Activated CD8-positive, alpha-beta T cell treated with anti-CD3 and anti-CD28 coated beads, Interleukin-2, amount 10 ng/mL, durations not matched to agents 7 days and 5 days (primary cell): ENCODE results near the gene ARL5C. TPM values are rescaled to one million over a fixed set of nuclear protein-coding genes. Genes with fewer than 3 reads are reported as not detected.

Source experiments
- ATAC-seq: fragments of 150-1000 bp; cut with Tn5 transposase; one replicate; pipeline ENCODE4 v1.10.0; 2021; ENCODE audit warnings: moderate library complexity
- CTCF ChIA-PET: fragments of 350-600 bp; sonication (Branson Sonifier 250); formaldehyde crosslinking; loops from one replicate; lab custom pipeline; 2021; ENCODE audit warnings: antibody characterized with exemption; lab: Charles Lee
- POLR2A ChIA-PET: fragments of 350-600 bp; sonication (Branson Sonifier 250); formaldehyde crosslinking; loops from one replicate; lab custom pipeline; 2021; ENCODE audit warnings: antibody characterized with exemption; lab: Charles Lee
- DNase-seq: peaks from one replicate; pipeline ENCODE4 v3.0.0-alpha.2; 2020
- H3K27ac Mint-ChIP-seq: one replicate; pipeline ENCODE4 v1.8.0; 2021; ENCODE audit warnings: mild to moderate bottlenecking, mixed read lengths
- H3K27me3 Mint-ChIP-seq: one replicate; pipeline ENCODE4 v1.8.0; 2021; ENCODE audit warnings: low read depth, mixed read lengths
- H3K36me3 Mint-ChIP-seq: one replicate; pipeline ENCODE4 v1.8.0; 2021; ENCODE audit warnings: low read depth, mixed read lengths
- H3K4me1 Mint-ChIP-seq: one replicate; pipeline ENCODE4 v1.8.0; 2021; ENCODE audit warnings: low read depth, mixed read lengths
- H3K4me3 Mint-ChIP-seq: one replicate; pipeline ENCODE4 v1.8.0; 2021; ENCODE audit warnings: mild to moderate bottlenecking, mixed read lengths
- H3K9me3 Mint-ChIP-seq: one replicate; pipeline ENCODE4 v1.8.0; 2022; ENCODE audit warnings: mixed read lengths; ENCODE audit not compliant: insufficient read depth
- total RNA-seq, 2 experiments: library from RNA; stranded (reverse); gene quantifications; one replicate each; pipeline ENCODE4 v1.2.3, GENCODE V29; 2021

The ARL5C gene
- total RNA-seq, 2 experiments from 2014 or later = not detected

DNA sequence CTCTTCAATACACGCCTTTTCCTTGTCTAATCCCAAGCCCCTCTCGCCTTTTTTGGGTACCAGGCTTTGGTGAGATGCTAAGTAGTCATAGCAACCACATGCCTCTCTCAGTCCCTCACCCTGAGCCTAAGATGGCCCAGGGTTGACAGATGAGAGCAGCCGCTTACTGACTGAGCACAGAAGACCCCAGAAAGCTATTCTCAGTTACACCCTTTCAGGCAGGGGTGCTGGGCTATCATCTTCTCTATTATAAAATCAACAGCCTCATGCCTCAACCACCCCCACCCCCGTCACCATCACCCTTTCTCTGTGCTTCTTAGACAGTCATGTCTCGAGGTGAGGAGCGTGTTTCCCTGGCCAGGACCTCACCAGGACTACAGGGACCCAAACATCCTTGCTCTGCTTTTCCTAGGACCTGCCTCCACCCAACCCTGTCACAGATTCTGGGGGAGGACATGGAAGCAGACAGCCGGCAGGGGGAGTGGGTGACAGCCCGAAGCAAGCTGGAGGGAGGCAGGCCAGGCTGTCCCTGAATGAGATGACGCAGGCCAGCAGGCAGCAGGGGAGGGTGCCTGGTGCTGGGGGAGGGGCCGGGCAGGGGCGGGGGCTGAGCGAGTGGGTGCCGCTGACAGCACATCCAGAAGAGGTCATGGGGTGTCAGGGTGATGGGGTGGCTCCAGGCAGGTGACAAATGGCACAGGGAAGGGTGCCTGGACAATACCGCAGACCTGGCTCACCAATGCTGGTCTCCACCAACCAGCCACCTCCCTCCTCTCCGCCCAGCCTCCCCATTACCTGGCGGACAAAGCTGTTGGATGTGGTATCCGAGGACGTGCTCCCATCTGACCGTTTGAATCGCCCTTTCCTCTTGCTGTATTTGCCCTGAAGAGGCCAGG, 28.4 kb upstream of the ARL5C start:
- CTCF ChIA-PET = interaction anchor here (0.6 to 6.9 kb wide), 6 partner anchors 10 to 211 kb away, joined by 3 to 50 read pairs (median 6); no protein-coding TSS in a partner anchor
- no peaks in the 10 kb centered on the region for H3K9me3 Mint-ChIP-seq
- H3K27me3 Mint-ChIP-seq = no peaks in the 10 kb centered on the region
- H3K27ac Mint-ChIP-seq = peak overlapping the region; percentile 66
- no peak overlapping the region for H3K4me3 Mint-ChIP-seq
- peaks cover 46% of the 10 kb centered on the region for H3K4me1 Mint-ChIP-seq
- H3K36me3 Mint-ChIP-seq = peaks cover 21% of the 10 kb centered on the region
- POLR2A ChIA-PET = interaction anchor here (1.4 kb wide), 1 partner anchor 9 kb away, joined by 3 read pairs; no protein-coding TSS in a partner anchor
- ATAC-seq = no peak
- DNase-seq = no peak

DNA sequence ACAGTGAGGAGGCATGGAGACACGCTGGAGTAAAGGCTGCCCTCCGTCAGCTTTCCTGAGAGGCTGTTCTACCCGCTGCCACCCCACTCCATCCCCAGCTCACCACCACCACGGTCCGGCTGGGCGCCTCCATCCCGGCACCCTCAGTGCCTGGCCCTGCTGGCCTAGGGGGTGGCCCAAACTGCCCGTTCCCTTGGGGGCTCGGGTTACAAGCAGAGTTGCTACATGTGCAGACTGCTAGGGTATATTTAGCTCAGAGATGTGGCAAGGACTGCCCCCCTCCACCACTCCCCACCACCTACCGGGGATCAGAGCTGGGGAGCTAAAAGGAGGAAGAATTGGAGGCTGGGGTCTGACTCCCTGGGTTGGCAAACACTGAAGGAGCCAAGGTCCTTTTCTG, 27.4 kb upstream of the ARL5C start:
- no peak overlapping the region for H3K27ac Mint-ChIP-seq
- H3K4me1 Mint-ChIP-seq = peaks cover 36% of the 10 kb centered on the region
- ATAC-seq (no peak), DNase-seq (no peak)
- POLR2A ChIA-PET = no interaction called here
- CTCF ChIA-PET = interaction anchor here (2.2 kb wide), 1 partner anchor 51 kb away, joined by 7 read pairs; no protein-coding TSS in a partner anchor
- no peaks in the 10 kb centered on the region for H3K27me3 Mint-ChIP-seq
- peaks cover 24% of the 10 kb centered on the region for H3K36me3 Mint-ChIP-seq
- no peak overlapping the region for H3K4me3 Mint-ChIP-seq
- no peaks in the 10 kb centered on the region for H3K9me3 Mint-ChIP-seq

DNA sequence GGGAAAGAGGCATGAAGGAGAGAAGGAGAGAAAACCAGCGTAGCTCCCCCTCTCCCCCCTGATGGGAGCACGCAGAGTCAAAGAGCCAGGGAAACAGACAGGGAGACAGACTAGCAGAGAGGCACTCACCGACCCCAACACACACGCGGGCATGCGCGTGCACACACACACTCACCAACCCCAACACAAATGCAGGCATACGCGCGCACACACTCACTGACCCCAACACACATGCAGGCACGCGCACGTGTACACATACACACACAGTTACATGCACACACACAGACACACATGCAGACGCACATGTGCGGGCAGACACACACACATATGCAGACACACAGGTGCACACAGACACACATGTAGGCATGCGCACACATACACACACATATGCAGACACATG, 26.9 kb upstream of the ARL5C start:
- ChIA-PET CTCF (interaction anchor here (2.2 kb wide), 1 partner anchor 52 kb away, joined by 7 read pairs; no protein-coding TSS in a partner anchor), POLR2A (no interaction called here)
- no peaks in the 10 kb centered on the region for H3K9me3 Mint-ChIP-seq
- H3K27me3 Mint-ChIP-seq = no peaks in the 10 kb centered on the region
- H3K27ac Mint-ChIP-seq = no peak overlapping the region
- peaks cover 32% of the 10 kb centered on the region for H3K4me1 Mint-ChIP-seq
- DNase-seq (no peak), ATAC-seq (no peak)
- peaks cover 25% of the 10 kb centered on the region for H3K36me3 Mint-ChIP-seq
- no peak overlapping the region for H3K4me3 Mint-ChIP-seq

DNA sequence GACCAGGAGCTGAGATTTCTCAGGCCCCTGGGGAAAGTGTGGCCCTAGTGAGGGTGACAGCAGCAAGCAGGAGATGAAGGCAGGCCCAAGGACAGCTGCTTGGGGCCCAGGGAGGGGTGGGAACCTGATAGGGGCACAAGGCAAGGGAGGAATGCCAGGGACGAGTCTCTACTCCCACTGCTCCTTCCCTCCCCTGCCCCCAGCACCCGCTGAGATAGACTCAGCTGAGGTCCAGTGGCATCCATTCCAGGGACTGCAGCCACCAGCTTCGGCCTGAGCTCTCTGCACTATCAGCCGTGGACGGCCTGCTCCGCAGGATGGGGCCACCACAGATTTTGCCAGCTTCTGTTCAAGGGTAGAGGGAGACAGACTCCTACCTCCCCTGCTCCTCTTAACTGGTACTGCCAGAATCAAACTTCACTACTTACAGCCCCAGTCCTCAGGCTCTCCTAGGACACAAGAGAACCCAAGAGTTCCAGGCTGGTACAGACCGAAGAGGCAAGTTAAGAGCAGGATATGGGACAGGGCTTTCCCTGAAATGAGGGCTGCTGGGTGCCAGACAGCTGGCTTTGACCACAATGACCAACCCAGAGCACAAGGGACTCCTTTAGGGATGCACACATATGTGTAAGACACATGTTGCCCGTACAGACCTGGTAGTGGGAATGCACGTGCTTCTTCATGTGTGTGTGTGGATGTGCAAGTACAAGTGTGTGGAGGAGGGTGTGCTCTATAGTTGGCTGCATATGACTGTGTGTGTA, 26.0 kb upstream of the ARL5C start:
- peaks cover 31% of the 10 kb centered on the region for H3K36me3 Mint-ChIP-seq
- POLR2A ChIA-PET = no interaction called here
- no peak overlapping the region for H3K4me3 Mint-ChIP-seq

DNA sequence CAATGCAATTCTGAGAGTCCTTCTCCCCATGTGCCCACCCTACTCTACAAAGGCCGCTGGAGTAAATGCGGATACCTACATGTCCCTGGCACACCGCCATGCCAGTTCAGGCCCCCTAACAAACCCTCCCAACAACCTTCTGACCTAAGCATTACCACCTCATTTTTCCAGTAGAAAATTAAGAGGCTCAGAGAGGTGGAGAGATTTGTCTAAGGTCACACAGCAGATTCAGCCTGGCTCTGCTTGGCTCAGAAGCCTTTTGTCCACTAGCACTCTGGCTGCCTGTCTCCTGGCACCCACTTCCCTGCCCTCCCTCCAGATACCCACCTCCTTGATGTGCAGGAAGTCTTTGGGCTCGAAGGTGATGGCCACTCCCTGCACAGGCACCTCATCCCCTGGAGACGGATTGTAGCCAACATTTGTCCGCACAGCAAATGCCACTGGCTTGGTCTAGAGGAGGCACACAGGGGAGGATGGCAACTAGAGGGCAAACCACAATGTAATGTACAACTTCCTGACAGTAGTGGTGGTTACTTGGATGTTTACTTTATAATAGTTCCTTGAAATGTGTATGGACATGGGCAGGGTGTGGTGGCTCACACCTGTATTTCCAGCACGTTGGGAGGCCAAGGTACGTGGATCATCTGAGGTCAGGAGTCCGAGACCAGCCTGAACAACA, 21.3 kb upstream of the ARL5C start:
- no peak for DNase-seq
- no peak overlapping the region for H3K27ac Mint-ChIP-seq
- no peaks in the 10 kb centered on the region for H3K27me3 Mint-ChIP-seq
- H3K4me1 Mint-ChIP-seq = peaks cover 7% of the 10 kb centered on the region
- ATAC-seq = no peak
- H3K9me3 Mint-ChIP-seq = no peaks in the 10 kb centered on the region
- ChIA-PET CTCF (interaction anchor here (0.8 kb wide), 1 partner anchor 12 kb away, joined by 3 read pairs; no protein-coding TSS in a partner anchor), POLR2A (no interaction called here)
- H3K4me3 Mint-ChIP-seq = no peak overlapping the region
- H3K36me3 Mint-ChIP-seq = peaks cover 44% of the 10 kb centered on the region

More for the DNA sequence above, 26.0 kb upstream of the ARL5C start:
- CTCF ChIA-PET = interaction anchor here (0.9 to 1.3 kb wide), 3 partner anchors 15 to 39 kb away, joined by 3 to 5 read pairs (median 3); no protein-coding TSS in a partner anchor
- H3K4me1 Mint-ChIP-seq = peaks cover 38% of the 10 kb centered on the region
- H3K9me3 Mint-ChIP-seq = no peaks in the 10 kb centered on the region
- DNase-seq (no peak), ATAC-seq (no peak)
- no peaks in the 10 kb centered on the region for H3K27me3 Mint-ChIP-seq
- H3K27ac Mint-ChIP-seq = peak overlapping the region; percentile 7

DNA sequence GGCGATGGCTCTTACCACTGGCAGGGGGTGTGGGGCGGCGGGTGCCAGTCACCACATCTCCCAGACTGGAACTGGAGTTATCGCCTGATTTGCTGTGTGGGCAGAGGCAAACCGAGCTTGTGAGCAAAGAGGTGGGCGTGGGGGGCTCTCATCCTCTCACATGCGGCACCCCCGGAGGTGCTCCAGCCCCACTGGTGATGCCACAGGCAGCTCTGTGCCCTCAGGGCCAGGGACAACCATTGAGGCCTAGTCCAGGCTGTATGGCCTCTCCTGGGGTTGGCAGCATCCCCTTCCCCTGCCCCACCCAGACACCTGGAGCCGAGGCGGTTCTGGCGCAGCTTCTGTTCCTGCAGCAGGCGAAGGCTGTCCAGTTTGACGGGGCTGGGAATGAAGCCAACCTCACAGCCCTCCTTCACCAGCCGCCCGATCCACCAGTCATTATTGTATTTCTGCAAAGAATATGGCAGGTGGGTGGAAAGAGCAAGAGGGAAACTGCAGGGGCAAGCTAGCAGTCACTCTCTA, 20.6 kb upstream of the ARL5C start:
- DNase-seq (no peak), ATAC-seq (no peak)
- CTCF ChIA-PET = interaction anchor here (0.8 to 1.1 kb wide), 2 partner anchors 12 to 203 kb away, joined by 3 to 4 read pairs; no protein-coding TSS in a partner anchor
- POLR2A ChIA-PET = interaction anchor here (0.7 to 1.2 kb wide), 3 partner anchors 13 to 24 kb away, joined by 3 to 4 read pairs (median 4); partner anchors contain the start of gene RPL19
- Mint-ChIP-seq H3K9me3 (no peaks in the 10 kb centered on the region), H3K36me3 (peaks cover 41% of the 10 kb centered on the region), H3K4me3 (no peak overlapping the region), H3K27me3 (no peaks in the 10 kb centered on the region), H3K27ac (no peak overlapping the region), H3K4me1 (peaks cover 7% of the 10 kb centered on the region)

DNA sequence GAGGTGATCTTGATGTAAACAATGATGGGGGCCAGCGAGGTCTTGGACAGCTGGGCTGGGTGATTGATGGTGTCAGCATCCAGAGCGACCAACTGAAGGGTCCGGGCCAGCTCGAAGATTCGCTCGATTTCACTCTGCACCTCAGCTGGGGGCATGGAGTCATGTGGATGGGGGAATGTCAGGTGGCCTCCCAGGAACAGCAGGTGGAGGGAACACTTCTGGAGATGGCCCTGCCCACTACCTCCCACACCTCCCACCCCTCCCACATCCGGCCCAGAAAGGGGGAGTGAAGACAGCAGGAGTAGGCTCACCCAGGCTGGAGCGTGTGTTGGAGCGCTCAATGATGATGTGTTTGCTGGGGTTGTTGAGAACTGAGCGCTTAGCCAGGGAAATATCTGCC, 17.8 kb upstream of the ARL5C start:
- ATAC-seq (no peak), DNase-seq (no peak)
- ChIA-PET POLR2A (no interaction called here), CTCF (interaction anchor here (1.2 to 3.1 kb wide), 5 partner anchors 9 to 200 kb away, joined by 4 to 17 read pairs (median 7); partner anchors contain the start of gene RPL19)
- Mint-ChIP-seq H3K36me3 (peaks cover 40% of the 10 kb centered on the region), H3K4me3 (no peak overlapping the region), H3K4me1 (peaks cover 7% of the 10 kb centered on the region), H3K27ac (no peak overlapping the region), H3K27me3 (no peaks in the 10 kb centered on the region), H3K9me3 (no peaks in the 10 kb centered on the region)

DNA sequence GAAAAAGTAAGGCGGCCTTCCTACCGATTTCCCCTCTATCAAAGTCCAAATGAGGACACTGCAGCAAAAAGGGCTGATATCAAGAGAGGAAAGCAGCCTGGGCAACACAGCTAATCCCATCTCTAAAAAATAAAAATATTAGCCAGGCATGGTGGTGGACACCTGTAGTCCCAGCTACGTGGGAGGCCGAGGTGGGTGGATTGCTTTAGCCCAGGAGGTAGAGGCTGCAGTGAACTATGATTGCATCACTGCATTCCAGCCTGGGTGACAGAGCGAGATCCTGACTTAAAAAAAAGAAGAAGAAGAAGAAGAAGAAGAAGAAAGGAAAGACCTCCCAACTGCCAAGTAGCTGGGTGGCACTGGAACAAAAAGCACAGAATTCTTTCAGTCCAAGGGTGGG, 17.1 kb upstream of the ARL5C start:
- CTCF ChIA-PET = interaction anchor here (1.2 to 3.1 kb wide), 5 partner anchors 9 to 200 kb away, joined by 4 to 17 read pairs (median 7); partner anchors contain the start of gene RPL19
- Mint-ChIP-seq H3K4me3 (no peak overlapping the region), H3K4me1 (peaks cover 7% of the 10 kb centered on the region), H3K27me3 (no peaks in the 10 kb centered on the region), H3K36me3 (peaks cover 37% of the 10 kb centered on the region), H3K27ac (no peak overlapping the region), H3K9me3 (no peaks in the 10 kb centered on the region)
- POLR2A ChIA-PET = no interaction called here
- DNase-seq = no peak
- ATAC-seq = no peak

DNA sequence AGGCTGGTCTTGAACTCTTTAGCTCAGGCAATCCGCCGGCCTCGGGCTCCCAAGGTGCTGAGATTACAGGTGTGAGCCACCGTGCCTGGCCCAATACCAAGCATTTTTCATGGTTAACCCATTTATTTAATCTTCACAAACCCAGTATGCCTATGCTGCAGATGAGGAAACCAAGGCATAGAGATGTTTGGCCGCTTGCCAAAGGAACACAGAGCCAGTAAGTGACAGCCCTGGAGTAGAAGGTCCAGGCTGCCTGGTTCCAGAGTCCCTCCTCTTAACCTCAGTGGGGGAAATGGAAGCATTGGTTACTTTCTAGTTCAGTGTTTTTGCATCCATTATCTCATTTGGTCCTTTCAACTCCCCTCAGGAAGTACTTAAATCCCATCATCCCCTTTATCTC, 15.3 kb upstream of the ARL5C start:
- ATAC-seq (no peak), DNase-seq (no peak)
- Mint-ChIP-seq H3K4me3 (no peak overlapping the region), H3K27ac (no peak overlapping the region), H3K36me3 (peaks cover 47% of the 10 kb centered on the region), H3K4me1 (no peaks in the 10 kb centered on the region), H3K9me3 (no peaks in the 10 kb centered on the region), H3K27me3 (no peaks in the 10 kb centered on the region)
- ChIA-PET CTCF (interaction anchor here (9.8 kb wide), 1 partner anchor 17 kb away, joined by 188 read pairs; the partner anchor contains the start of gene ARL5C), POLR2A (no interaction called here)

DNA sequence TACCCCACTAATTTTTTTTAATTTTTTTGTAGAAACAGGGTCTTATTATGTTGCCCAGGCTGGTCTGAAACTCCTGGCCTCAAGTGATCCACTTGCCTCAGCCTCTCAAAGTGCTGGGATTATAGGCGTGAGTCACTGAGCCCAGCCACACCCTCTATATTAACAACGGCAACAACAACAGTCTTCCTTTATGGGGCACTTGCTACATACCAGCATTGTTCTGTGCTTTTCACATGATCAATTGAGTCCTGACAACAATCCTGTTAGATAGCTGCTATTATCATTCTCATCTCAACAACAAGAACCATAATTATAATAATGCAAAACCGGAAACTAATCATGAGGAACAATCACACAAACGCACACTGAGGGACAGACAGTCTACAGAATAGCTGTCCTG, 12.6 kb upstream of the ARL5C start:
- CTCF ChIA-PET = interaction anchor here (1.1 to 9.8 kb wide), 3 partner anchors 14 to 54 kb away, joined by 3 to 188 read pairs (median 4); partner anchors contain the start of gene ARL5C
- H3K36me3 Mint-ChIP-seq = peaks cover 39% of the 10 kb centered on the region

More for the DNA sequence above, 12.6 kb upstream of the ARL5C start:
- peaks cover 11% of the 10 kb centered on the region for H3K4me1 Mint-ChIP-seq
- H3K9me3 Mint-ChIP-seq = no peaks in the 10 kb centered on the region
- POLR2A ChIA-PET = no interaction called here
- no peak overlapping the region for H3K27ac Mint-ChIP-seq
- no peaks in the 10 kb centered on the region for H3K27me3 Mint-ChIP-seq
- H3K4me3 Mint-ChIP-seq = no peak overlapping the region
- ATAC-seq (no peak), DNase-seq (no peak)
